Panc1 (cell line): ENCODE measurements around the gene APCS. TPM values are rescaled to one million over a fixed set of nuclear protein-coding genes. Genes with fewer than 3 reads are reported as not detected.

Source experiments
- ATAC-seq: fragments of 200-7000 bp; cut with Tn5 transposase; 2 replicates; pipeline ENCODE4 v1.9.1; 2020; ENCODE audit warnings: mild to moderate bottlenecking, moderate library complexity
- BruUV-seq: library from RNA; stranded (reverse); fragments of 400-500 nt; replicated peaks from 2 replicates; lab custom pipeline; 2021; lab: Mats Ljungman, UMichigan
- CTCF ChIA-PET: fragments of 300-600 bp; sonication (Branson Sonifier 250); formaldehyde crosslinking; loops from one replicate; lab custom pipeline; 2022; ENCODE audit warnings: antibody characterized with exemption; lab: Charles Lee
- POLR2A ChIA-PET: fragments of 300-600 bp; sonication (Branson Sonifier 250); formaldehyde crosslinking; loops from one replicate; lab custom pipeline; 2022; ENCODE audit warnings: antibody characterized with exemption; lab: Charles Lee
- DNase-seq: peaks from one replicate; pipeline ENCODE4 v3.0.0-alpha.2; 2010; ENCODE audit warnings: low read depth, low spot score
- H3K27ac ChIP-seq: 2 replicates; pipeline ENCODE4 v1.5.1; 2011; ENCODE audit warnings: mild to moderate bottlenecking, low read length, inconsistent platforms
- H3K27me3 ChIP-seq: fragments of 200-500 bp; sonication (Bioruptor generic); 2 replicates; pipeline ENCODE4 v1.6.0; 2014; ENCODE audit warnings: low read length, inconsistent platforms; ENCODE audit not compliant: control insufficient read depth, insufficient read depth
- H3K36me3 ChIP-seq: fragments of 200-500 bp; sonication (Bioruptor generic); 2 replicates; pipeline ENCODE4 v1.5.1; 2014; ENCODE audit warnings: inconsistent platforms, mild to moderate bottlenecking, low read length, moderate library complexity; ENCODE audit not compliant: control insufficient read depth, insufficient read depth
- H3K4me1 ChIP-seq: 2 replicates; pipeline ENCODE4 v1.5.1; 2011; ENCODE audit warnings: inconsistent platforms, mild to moderate bottlenecking, low read length, moderate library complexity; ENCODE audit not compliant: control insufficient read depth, insufficient read depth
- H3K4me3 ChIP-seq, 2 experiments: 2 replicates each; pipeline ENCODE4 v1.5.1; 2011 to 2012; ENCODE audit warnings: low read depth in 2 of 2, low read length in 2 of 2, mild to moderate bottlenecking in 2 of 2, inconsistent platforms in 1 of 2, moderate library complexity in 1 of 2
- H3K9me3 ChIP-seq: fragments of 200-500 bp; sonication (Bioruptor generic); 2 replicates; pipeline ENCODE4 v1.5.1; 2014; ENCODE audit warnings: low read depth, mild to moderate bottlenecking, inconsistent platforms, low read length, moderate library complexity; ENCODE audit not compliant: control insufficient read depth, insufficient read depth
- POLR2AphosphoS5 ChIP-seq: IDR thresholded peaks from 2 replicates; pipeline ENCODE4 v1.6.1; 2012; ENCODE audit warnings: mild to moderate bottlenecking, low read depth, low read length, moderate library complexity
- SIN3A ChIP-seq: IDR thresholded peaks from 2 replicates; pipeline ENCODE4 v1.6.1; 2012; ENCODE audit warnings: low read depth, mild to moderate bottlenecking, low read length, moderate library complexity, borderline replicate concordance; ENCODE audit not compliant: insufficient read depth
- TCF7L2 ChIP-seq: IDR thresholded peaks from 2 replicates; pipeline ENCODE4 v1.6.1; 2011; ENCODE audit warnings: mild to moderate bottlenecking, low read depth, low read length, inconsistent platforms
- in situ Hi-C: cut with HindIII; loops from 2 replicates; pipeline ENCODE4 v1.10.0; 2016; ENCODE audit warnings: low sequenced_read_pairs, low pct_unique_long_range_greater_than_20kb
- intact Hi-C: fragments of 100-400 bp; cut with micrococcal nuclease; formaldehyde crosslinking; loops from one replicate; pipeline ENCODE4 v1.10.0; 2022; ENCODE audit not compliant: unreplicated experiment
- total RNA-seq: library from RNA; stranded (reverse); gene quantifications from one replicate; pipeline ENCODE4 v1.2.1, GENCODE V29; 2021; ENCODE audit not compliant: unreplicated experiment
- TF ChIP-seq, protein P1 (sequence below), 2 experiments: IDR thresholded peaks; 2 replicates each; pipeline ENCODE4 v1.6.1; 2011 to 2012; ENCODE audit warnings: low read depth in 2 of 2, control low read depth in 1 of 2, low read length in 1 of 2, mild to moderate bottlenecking in 1 of 2, moderate library complexity in 1 of 2; ENCODE audit not compliant: insufficient read depth in 1 of 2
- TF ChIP-seq, protein P2 (sequence below): fragments of 450-650 bp; IDR thresholded peaks from 2 replicates; pipeline ENCODE4 v1.5.1; 2017; ENCODE audit warnings: mild to moderate bottlenecking

APCS gene
- total RNA-seq, 1 experiment from 2014 or later, result 0.33 TPM

DNA sequence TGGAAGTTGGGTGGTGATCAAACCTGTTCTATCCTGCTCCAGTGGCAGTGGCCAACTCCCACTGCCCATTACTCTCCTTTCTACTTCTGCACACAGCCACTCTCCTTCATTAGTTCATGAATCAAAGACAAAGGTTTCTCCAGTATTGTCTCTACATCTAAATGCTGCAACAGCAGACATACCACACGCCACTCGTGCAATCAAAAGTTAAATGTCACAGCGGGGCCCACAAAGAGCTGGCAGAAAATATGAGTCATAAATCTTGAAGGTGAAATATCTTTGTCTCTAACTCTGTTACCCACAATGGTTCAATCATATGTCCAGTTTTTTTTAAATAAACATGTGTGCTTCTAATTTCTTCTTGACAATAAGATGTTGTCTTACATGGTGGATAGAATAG lies 13.3 kb downstream of the APCS start:
- BruUV-seq, result no TSS peak
- in situ Hi-C loops (no loop called here), intact Hi-C loops (no loop called here)
- ATAC-seq (no peak), DNase-seq (no peak)
- TF ChIP-seq SIN3A, result no peak
- TF ChIP-seq, protein P1, sequence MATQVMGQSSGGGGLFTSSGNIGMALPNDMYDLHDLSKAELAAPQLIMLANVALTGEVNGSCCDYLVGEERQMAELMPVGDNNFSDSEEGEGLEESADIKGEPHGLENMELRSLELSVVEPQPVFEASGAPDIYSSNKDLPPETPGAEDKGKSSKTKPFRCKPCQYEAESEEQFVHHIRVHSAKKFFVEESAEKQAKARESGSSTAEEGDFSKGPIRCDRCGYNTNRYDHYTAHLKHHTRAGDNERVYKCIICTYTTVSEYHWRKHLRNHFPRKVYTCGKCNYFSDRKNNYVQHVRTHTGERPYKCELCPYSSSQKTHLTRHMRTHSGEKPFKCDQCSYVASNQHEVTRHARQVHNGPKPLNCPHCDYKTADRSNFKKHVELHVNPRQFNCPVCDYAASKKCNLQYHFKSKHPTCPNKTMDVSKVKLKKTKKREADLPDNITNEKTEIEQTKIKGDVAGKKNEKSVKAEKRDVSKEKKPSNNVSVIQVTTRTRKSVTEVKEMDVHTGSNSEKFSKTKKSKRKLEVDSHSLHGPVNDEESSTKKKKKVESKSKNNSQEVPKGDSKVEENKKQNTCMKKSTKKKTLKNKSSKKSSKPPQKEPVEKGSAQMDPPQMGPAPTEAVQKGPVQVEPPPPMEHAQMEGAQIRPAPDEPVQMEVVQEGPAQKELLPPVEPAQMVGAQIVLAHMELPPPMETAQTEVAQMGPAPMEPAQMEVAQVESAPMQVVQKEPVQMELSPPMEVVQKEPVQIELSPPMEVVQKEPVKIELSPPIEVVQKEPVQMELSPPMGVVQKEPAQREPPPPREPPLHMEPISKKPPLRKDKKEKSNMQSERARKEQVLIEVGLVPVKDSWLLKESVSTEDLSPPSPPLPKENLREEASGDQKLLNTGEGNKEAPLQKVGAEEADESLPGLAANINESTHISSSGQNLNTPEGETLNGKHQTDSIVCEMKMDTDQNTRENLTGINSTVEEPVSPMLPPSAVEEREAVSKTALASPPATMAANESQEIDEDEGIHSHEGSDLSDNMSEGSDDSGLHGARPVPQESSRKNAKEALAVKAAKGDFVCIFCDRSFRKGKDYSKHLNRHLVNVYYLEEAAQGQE (IDR thresholded peaks at IDR 0.05; ENCODE audit: insufficient read depth in 1 of 2, low read depth in 2 of 2, low read length in 1 of 2), result no peak
- TF ChIP-seq, protein P2, sequence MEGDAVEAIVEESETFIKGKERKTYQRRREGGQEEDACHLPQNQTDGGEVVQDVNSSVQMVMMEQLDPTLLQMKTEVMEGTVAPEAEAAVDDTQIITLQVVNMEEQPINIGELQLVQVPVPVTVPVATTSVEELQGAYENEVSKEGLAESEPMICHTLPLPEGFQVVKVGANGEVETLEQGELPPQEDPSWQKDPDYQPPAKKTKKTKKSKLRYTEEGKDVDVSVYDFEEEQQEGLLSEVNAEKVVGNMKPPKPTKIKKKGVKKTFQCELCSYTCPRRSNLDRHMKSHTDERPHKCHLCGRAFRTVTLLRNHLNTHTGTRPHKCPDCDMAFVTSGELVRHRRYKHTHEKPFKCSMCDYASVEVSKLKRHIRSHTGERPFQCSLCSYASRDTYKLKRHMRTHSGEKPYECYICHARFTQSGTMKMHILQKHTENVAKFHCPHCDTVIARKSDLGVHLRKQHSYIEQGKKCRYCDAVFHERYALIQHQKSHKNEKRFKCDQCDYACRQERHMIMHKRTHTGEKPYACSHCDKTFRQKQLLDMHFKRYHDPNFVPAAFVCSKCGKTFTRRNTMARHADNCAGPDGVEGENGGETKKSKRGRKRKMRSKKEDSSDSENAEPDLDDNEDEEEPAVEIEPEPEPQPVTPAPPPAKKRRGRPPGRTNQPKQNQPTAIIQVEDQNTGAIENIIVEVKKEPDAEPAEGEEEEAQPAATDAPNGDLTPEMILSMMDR, result no peak
- TF ChIP-seq POLR2AphosphoS5, result no peak
- TF ChIP-seq TCF7L2, result no peak
- H3K27ac ChIP-seq, result no peak overlapping the region
- CTCF ChIA-PET, result no interaction called here
- H3K36me3 ChIP-seq, result no peaks in the 10 kb centered on the region
- no peaks in the 10 kb centered on the region for H3K27me3 ChIP-seq
- H3K9me3 ChIP-seq, result no peaks in the 10 kb centered on the region
- no peaks in the 10 kb centered on the region; the same call in 1 of the 2 replicates for H3K4me1 ChIP-seq
- no peak overlapping the region for H3K4me3 ChIP-seq
- POLR2A ChIA-PET, result no interaction called here

DNA sequence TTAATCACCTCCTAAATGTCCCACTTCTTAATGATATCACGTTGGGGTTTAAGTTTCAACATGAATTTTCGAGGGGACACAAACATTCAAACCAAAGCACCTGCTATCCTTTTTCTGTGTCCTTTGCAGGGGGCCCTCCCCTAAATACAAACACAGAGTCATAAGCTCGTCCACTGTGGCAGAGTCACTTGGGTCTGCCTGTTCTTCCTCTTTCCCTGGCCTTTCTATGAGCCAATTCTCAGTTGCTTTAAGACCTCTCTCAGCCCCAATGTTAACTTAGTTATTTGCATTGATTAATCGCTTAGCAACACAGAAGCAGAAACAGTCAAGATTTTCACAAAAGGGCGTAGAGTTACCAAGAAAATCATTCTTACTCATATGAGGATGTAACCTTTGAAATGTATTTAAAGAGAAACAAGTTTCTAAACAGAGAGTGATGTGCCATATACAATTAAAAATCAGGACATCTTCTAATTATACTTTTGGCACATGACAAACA lies 14.9 kb downstream of the APCS start:
- TF ChIP-seq, protein P1 (IDR thresholded peaks at IDR 0.05; ENCODE audit: insufficient read depth in 1 of 2, low read depth in 2 of 2, low read length in 1 of 2), result no peak
- TF ChIP-seq TCF7L2, result no peak
- TF ChIP-seq SIN3A, result no peak
- TF ChIP-seq, protein P2, result no peak
- TF ChIP-seq POLR2AphosphoS5, result no peak
- in situ Hi-C loops (no loop called here), intact Hi-C loops (no loop called here)
- no TSS peak for BruUV-seq
- POLR2A ChIA-PET, result no interaction called here
- no peaks in the 10 kb centered on the region for H3K9me3 ChIP-seq
- DNase-seq, result no peak
- H3K36me3 ChIP-seq, result no peaks in the 10 kb centered on the region
- no peak overlapping the region for H3K27ac ChIP-seq
- CTCF ChIA-PET, result no interaction called here
- ATAC-seq, result no peak
- no peak overlapping the region for H3K4me3 ChIP-seq
- H3K27me3 ChIP-seq, result no peaks in the 10 kb centered on the region
- H3K4me1 ChIP-seq, result no peaks in the 10 kb centered on the region; the same call in 1 of the 2 replicates
